Osteocyte (in vitro differentiated cells): ENCODE measurements around the gene NQO2. TPM values are rescaled to one million over a fixed set of nuclear protein-coding genes. Genes with fewer than 3 reads are reported as not detected.

Source experiments
- DNase-seq: peaks from one replicate; pipeline ENCODE4 v3.0.0; 2021; ENCODE audit warnings: mixed read lengths; ENCODE audit not compliant: unreplicated experiment; ENCODE audit errors: extremely low spot score
- H3K27ac Mint-ChIP-seq: one replicate; pipeline ENCODE4 v1.8.0; 2021; ENCODE audit warnings: mild to moderate bottlenecking, mixed read lengths; ENCODE audit not compliant: unreplicated experiment
- H3K27me3 Mint-ChIP-seq: one replicate; pipeline ENCODE4 v1.8.0; 2021; ENCODE audit warnings: mixed read lengths; ENCODE audit not compliant: unreplicated experiment
- H3K36me3 Mint-ChIP-seq: one replicate; pipeline ENCODE4 v1.8.0; 2021; ENCODE audit warnings: mixed read lengths; ENCODE audit not compliant: unreplicated experiment
- H3K4me1 Mint-ChIP-seq: one replicate; pipeline ENCODE4 v1.8.0; 2021; ENCODE audit warnings: mixed read lengths; ENCODE audit not compliant: unreplicated experiment
- H3K4me3 Mint-ChIP-seq: one replicate; pipeline ENCODE4 v1.8.0; 2021; ENCODE audit warnings: mild to moderate bottlenecking, moderate library complexity, mixed read lengths; ENCODE audit not compliant: unreplicated experiment
- H3K9me3 Mint-ChIP-seq: one replicate; pipeline ENCODE4 v1.8.0; 2021; ENCODE audit warnings: mixed read lengths; ENCODE audit not compliant: unreplicated experiment
- CTCF ChIP-seq: fragments of 200-600 bp; sonication (generic); IDR thresholded peaks from 2 replicates; pipeline ENCODE4 v1.5.0; 2021; ENCODE audit warnings: antibody characterized with exemption, mild to moderate bottlenecking, moderate library complexity
- total RNA-seq: library from RNA; stranded (reverse); gene quantifications from 2 replicates; pipeline ENCODE4 v1.2.1, GENCODE V29; 2021

Gene NQO2
- total RNA-seq, 1 donor from 2014 or later = 40.1 TPM

- no peak overlapping the region for H3K4me3 Mint-ChIP-seq
- H3K4me1 Mint-ChIP-seq = no peaks in the 10 kb centered on the region
- no peak for TF ChIP-seq CTCF
- H3K27ac Mint-ChIP-seq = no peak overlapping the region
- H3K9me3 Mint-ChIP-seq = peaks cover 3% of the 10 kb centered on the region
- no peaks in the 10 kb centered on the region for H3K27me3 Mint-ChIP-seq
- no peaks in the 10 kb centered on the region for H3K36me3 Mint-ChIP-seq
- DNase-seq = no peak
Measured at GRCh38 chr6:3035397-3035796, 35.7 kb downstream of the NQO2 start.

- TF ChIP-seq CTCF = no peak
- no peaks in the 10 kb centered on the region for H3K36me3 Mint-ChIP-seq
- no peak for DNase-seq
- H3K27me3 Mint-ChIP-seq = no peaks in the 10 kb centered on the region
- H3K9me3 Mint-ChIP-seq = peaks cover 3% of the 10 kb centered on the region
- H3K4me3 Mint-ChIP-seq = no peak overlapping the region
- no peak overlapping the region for H3K27ac Mint-ChIP-seq
- peaks cover 8% of the 10 kb centered on the region for H3K4me1 Mint-ChIP-seq
Measured at GRCh38 chr6:3036861-3037637, 37.4 kb downstream of the NQO2 start.

- Mint-ChIP-seq H3K27ac (no peak overlapping the region), H3K27me3 (no peaks in the 10 kb centered on the region), H3K4me3 (no peak overlapping the region), H3K9me3 (peaks cover 3% of the 10 kb centered on the region), H3K4me1 (peaks cover 8% of the 10 kb centered on the region), H3K36me3 (no peaks in the 10 kb centered on the region)
- no peak for DNase-seq
- no peak for TF ChIP-seq CTCF
Measured at GRCh38 chr6:3037638-3038365, 38.1 kb downstream of the NQO2 start.

GRCh38 chr6:3039384-3039783 is 39.7 kb downstream of the NQO2 start:
- Mint-ChIP-seq H3K27ac (no peak overlapping the region), H3K27me3 (no peaks in the 10 kb centered on the region), H3K4me3 (no peak overlapping the region), H3K4me1 (peaks cover 8% of the 10 kb centered on the region), H3K9me3 (peaks cover 3% of the 10 kb centered on the region), H3K36me3 (no peaks in the 10 kb centered on the region)
- TF ChIP-seq CTCF = no peak
- no peak for DNase-seq

- DNase-seq = no peak
- no peaks in the 10 kb centered on the region for H3K9me3 Mint-ChIP-seq
- no peaks in the 10 kb centered on the region for H3K36me3 Mint-ChIP-seq
- no peak overlapping the region for H3K4me3 Mint-ChIP-seq
- TF ChIP-seq CTCF = no peak
- H3K27me3 Mint-ChIP-seq = no peaks in the 10 kb centered on the region
- no peak overlapping the region for H3K27ac Mint-ChIP-seq
- peaks cover 8% of the 10 kb centered on the region for H3K4me1 Mint-ChIP-seq
Measured at GRCh38 chr6:3041147-3041546, 41.5 kb downstream of the NQO2 start.
